Measurements from ENCODE around the gene CCT3. TPM values are rescaled to one million over a fixed set of nuclear protein-coding genes. Genes with fewer than 3 reads are reported as not detected.

The CCT3 gene
- polyA plus RNA-seq, 1 of the 3 experiments (the other 2 are of a cell fraction), result 295 TPM

GRCh38 chr1:156303241-156303640 is 34.9 kb downstream of the CCT3 start:
- Histone ChIP-seq H4K20me1 (ENCODE audit: insufficient read depth) (no peaks in the 10 kb centered on the region), H3K9me2 (no peaks in the 10 kb centered on the region), H2AFZ (ENCODE audit: low read depth) (no peak overlapping the region), H3K36me3 (replicated peaks in 1 of 2; ENCODE audit: control insufficient read depth in 1 of 2, insufficient read depth in 2 of 2, low read length in 1 of 2) (peaks cover 10 to 38% of the 10 kb centered on the region in 2 experiments), H3K4me2 (no peak overlapping the region), H3K9me3 (no peaks in the 10 kb centered on the region), H3K9ac (no peak overlapping the region), H3K4me3 (ENCODE audit: low read depth in 2 of 2, low read length in 1 of 2) (no peak overlapping the region), H3K4me1 (ENCODE audit: control insufficient read depth in 1 of 2, insufficient read depth in 2 of 2, low read depth in 1 of 2, low read length in 1 of 2) (no peaks in the 10 kb centered on the region), H3K27me3 (ENCODE audit: insufficient read depth) (no peaks in the 10 kb centered on the region), H3K79me2 (ENCODE audit: insufficient read depth) (no peaks in the 10 kb centered on the region), H3K27ac (ENCODE audit: low read depth in 2 of 2, low read length in 1 of 2) (no peak overlapping the region), H3F3A (replicated peaks; ENCODE audit: insufficient read depth) (peaks cover 9% of the 10 kb centered on the region)
- ChIA-PET POLR2A (interaction anchor here (0.6 to 1.0 kb wide), 3 partner anchors 20 to 23 kb away, joined by 3 to 4 read pairs (median 4); partner anchors contain the start of gene SMG5), CTCF (interaction anchor here (1.2 to 1.3 kb wide), 3 partner anchors 9 to 78 kb away, joined by 3 to 4 read pairs (median 3); no protein-coding TSS in a partner anchor)
- WGBS (ENCODE audit: low lambda C conversion rate), result 98% methylated on average over 4 of the region's 4 CpGs
- DNase-seq, result no peak
- TF ChIP-seq, protein P1, sequence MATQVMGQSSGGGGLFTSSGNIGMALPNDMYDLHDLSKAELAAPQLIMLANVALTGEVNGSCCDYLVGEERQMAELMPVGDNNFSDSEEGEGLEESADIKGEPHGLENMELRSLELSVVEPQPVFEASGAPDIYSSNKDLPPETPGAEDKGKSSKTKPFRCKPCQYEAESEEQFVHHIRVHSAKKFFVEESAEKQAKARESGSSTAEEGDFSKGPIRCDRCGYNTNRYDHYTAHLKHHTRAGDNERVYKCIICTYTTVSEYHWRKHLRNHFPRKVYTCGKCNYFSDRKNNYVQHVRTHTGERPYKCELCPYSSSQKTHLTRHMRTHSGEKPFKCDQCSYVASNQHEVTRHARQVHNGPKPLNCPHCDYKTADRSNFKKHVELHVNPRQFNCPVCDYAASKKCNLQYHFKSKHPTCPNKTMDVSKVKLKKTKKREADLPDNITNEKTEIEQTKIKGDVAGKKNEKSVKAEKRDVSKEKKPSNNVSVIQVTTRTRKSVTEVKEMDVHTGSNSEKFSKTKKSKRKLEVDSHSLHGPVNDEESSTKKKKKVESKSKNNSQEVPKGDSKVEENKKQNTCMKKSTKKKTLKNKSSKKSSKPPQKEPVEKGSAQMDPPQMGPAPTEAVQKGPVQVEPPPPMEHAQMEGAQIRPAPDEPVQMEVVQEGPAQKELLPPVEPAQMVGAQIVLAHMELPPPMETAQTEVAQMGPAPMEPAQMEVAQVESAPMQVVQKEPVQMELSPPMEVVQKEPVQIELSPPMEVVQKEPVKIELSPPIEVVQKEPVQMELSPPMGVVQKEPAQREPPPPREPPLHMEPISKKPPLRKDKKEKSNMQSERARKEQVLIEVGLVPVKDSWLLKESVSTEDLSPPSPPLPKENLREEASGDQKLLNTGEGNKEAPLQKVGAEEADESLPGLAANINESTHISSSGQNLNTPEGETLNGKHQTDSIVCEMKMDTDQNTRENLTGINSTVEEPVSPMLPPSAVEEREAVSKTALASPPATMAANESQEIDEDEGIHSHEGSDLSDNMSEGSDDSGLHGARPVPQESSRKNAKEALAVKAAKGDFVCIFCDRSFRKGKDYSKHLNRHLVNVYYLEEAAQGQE (IDR thresholded peaks at IDR 0.05; ENCODE audit: low read depth, low read length), result no peak
- TF ChIP-seq, protein P2, sequence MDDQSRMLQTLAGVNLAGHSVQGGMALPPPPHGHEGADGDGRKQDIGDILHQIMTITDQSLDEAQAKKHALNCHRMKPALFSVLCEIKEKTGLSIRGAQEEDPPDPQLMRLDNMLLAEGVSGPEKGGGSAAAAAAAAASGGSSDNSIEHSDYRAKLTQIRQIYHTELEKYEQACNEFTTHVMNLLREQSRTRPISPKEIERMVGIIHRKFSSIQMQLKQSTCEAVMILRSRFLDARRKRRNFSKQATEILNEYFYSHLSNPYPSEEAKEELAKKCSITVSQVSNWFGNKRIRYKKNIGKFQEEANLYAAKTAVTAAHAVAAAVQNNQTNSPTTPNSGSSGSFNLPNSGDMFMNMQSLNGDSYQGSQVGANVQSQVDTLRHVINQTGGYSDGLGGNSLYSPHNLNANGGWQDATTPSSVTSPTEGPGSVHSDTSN (IDR thresholded peaks at IDR 0.05), result no peak
- TF ChIP-seq GABPA (IDR thresholded peaks at IDR 0.05; ENCODE audit: low read depth) (no peak), NRF1 (IDR thresholded peaks at IDR 0.05; ENCODE audit: low read depth, low read length) (no peak), YY1 (IDR thresholded peaks at IDR 0.05; ENCODE audit: low read depth) (no peak), EP300 (IDR thresholded peaks at IDR 0.05; ENCODE audit: borderline replicate concordance in 1 of 2, low read depth in 1 of 2, low read length in 1 of 2) (no peak), GATA2 (CRISPR knock-in tag; IDR thresholded peaks at IDR 0.05) (no peak)

DNA sequence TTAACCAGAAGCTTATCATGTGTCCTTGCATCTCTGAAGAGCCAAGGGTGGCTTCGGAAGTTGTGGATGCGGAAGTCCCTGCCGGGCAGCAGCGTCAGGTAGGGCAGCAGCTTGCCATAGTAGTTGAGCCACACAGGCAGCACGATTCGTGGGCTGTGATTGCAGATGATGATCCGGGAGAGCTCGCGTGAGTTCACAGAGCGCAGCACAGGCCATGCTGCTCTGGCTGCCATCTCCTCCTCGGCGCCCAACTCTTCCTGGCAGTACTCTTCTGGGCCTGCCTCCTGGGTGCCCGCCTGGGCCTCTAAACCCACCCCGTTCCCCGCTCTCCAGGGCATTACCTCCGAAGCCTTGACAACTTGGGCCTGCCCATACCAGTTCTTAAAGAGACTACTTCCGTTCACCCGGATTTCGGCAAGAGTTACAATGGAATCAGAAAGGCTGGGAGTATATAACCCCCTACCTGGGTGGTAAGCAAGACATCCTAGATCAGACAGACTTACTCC is 39.2 kb downstream of the CCT3 start, which contains the start of gene VHLL:
Gene VHLL, minus strand, starts transcription at position 456 of the 506 bp plus-strand sequence. Its CDS starts 118 bp downstream, at position 338.
- WGBS (ENCODE audit: low lambda C conversion rate), result 88% methylated on average over 19 of the region's 19 CpGs
- H3K9me2 ChIP-seq, result no peaks in the 10 kb centered on the region
- H3K9ac ChIP-seq, result no peak within 1 kb of the TSS
- H2AFZ ChIP-seq (ENCODE audit: low read depth), result no peak within 1 kb of the TSS
- DNase-seq, result no peak
- H3K27me3 ChIP-seq (ENCODE audit: insufficient read depth), result no peaks in the 10 kb centered on the region
- ChIA-PET CTCF (interaction anchor here (0.6 to 1.5 kb wide), 3 partner anchors 16 to 61 kb away, joined by 3 to 5 read pairs (median 3); no protein-coding TSS in a partner anchor), POLR2A (no interaction called here)
- H3K79me2 ChIP-seq (ENCODE audit: insufficient read depth), result peaks cover 18% of the 10 kb centered on the region
- no peak within 1 kb of the TSS for H3K27ac ChIP-seq (ENCODE audit: low read depth in 2 of 2, low read length in 1 of 2)
- H4K20me1 ChIP-seq (ENCODE audit: insufficient read depth), result no peaks in the 10 kb centered on the region
- H3K36me3 ChIP-seq (replicated peaks in 1 of 2; ENCODE audit: control insufficient read depth in 1 of 2, insufficient read depth in 2 of 2, low read length in 1 of 2), result peaks cover 2 to 7% of the 10 kb centered on the region in 2 experiments
- no peak within 1 kb of the TSS for H3K4me2 ChIP-seq
- H3F3A ChIP-seq (replicated peaks; ENCODE audit: insufficient read depth), result peaks cover 9% of the 10 kb centered on the region
- no peak for TF ChIP-seq POLR2AphosphoS5 (IDR thresholded peaks at IDR 0.05; ENCODE audit: low read depth, low read length)
- no peak for TF ChIP-seq TCF12 (IDR thresholded peaks at IDR 0.05)
- TF ChIP-seq, protein P2 (IDR thresholded peaks at IDR 0.05), result no peak
- TF ChIP-seq TEAD4 (IDR thresholded peaks at IDR 0.05; ENCODE audit: borderline replicate concordance, insufficient read depth), result no peak
- no peak for TF ChIP-seq TAF1 (IDR thresholded peaks at IDR 0.05; ENCODE audit: borderline replicate concordance, low read depth, low read length)
- no peak for TF ChIP-seq NFIC (IDR thresholded peaks at IDR 0.05; ENCODE audit: borderline replicate concordance)
- TF ChIP-seq MXI1 (IDR thresholded peaks at IDR 0.05; ENCODE audit: low read depth, low read length), result no peak
- no peak for TF ChIP-seq MAX (IDR thresholded peaks at IDR 0.05; ENCODE audit: low read depth)
- no peak for TF ChIP-seq RFX5 (IDR thresholded peaks at IDR 0.05; ENCODE audit: low read length)
- TF ChIP-seq EP300 (IDR thresholded peaks at IDR 0.05; ENCODE audit: borderline replicate concordance in 1 of 2, low read depth in 1 of 2, low read length in 1 of 2), result no peak
- no peak for TF ChIP-seq GABPA (IDR thresholded peaks at IDR 0.05; ENCODE audit: low read depth)
- H3K9me3 ChIP-seq, result no peaks in the 10 kb centered on the region
- H3K4me3 ChIP-seq (ENCODE audit: low read depth in 2 of 2, low read length in 1 of 2), result no peak within 1 kb of the TSS
- H3K4me1 ChIP-seq (ENCODE audit: control insufficient read depth in 1 of 2, insufficient read depth in 2 of 2, low read depth in 1 of 2, low read length in 1 of 2), result peaks cover 9 to 10% of the 10 kb centered on the region in 2 experiments; a peak in 2 of 4 replicates
